Limb (tissue), 2 donors: ENCODE measurements around the gene CD19.
"Not testable (repeated sequence)": the region's sequence is repeated elsewhere in the genome, so short reads cannot be mapped to it uniquely, and the experiment has no call there.

Experiments
- DNase-seq, 2 donors: peaks; one replicate each; pipeline ENCODE4 v3.0.0-alpha.2; 2016; ENCODE audit errors: extremely low spot score in 2 of 2

CD19 gene

DNA sequence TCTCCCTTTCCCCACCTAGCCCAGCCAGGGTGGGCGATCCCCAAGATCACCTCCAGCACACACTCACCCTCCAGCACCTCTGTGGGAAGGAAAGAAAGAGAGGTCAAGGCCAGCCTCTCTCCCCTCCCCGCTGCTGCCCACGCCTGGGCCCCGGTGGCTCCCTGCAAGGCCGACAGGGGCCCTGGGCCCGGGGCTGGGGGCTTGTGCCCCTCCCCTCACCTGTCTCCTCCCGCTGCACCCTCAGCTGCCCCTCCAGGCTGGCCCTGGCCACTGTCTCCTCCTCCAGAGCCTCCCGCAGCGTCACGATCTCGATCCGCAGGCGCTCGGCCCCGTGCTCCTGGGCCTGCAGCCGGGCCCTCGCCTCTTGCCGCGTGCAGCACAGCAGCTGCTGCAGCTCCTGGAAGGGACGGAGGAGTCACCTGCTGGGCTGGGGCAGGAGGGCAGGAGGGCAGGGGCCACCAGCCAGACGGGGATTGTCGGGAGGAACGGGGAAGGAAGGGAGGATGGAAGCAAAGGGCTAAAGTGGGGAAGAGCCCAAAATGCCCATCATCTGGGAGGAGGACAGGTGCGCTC lies 25.9 kb upstream of the CD19 start:
- DNase-seq, result no peak

GRCh38 chr16:28910086-28911031 lies 21.4 kb upstream of the CD19 start:
- DNase-seq, result no peak

GRCh38 chr16:28912558-28912957 lies 19.2 kb upstream of the CD19 start:
- no peak for DNase-seq

DNA sequence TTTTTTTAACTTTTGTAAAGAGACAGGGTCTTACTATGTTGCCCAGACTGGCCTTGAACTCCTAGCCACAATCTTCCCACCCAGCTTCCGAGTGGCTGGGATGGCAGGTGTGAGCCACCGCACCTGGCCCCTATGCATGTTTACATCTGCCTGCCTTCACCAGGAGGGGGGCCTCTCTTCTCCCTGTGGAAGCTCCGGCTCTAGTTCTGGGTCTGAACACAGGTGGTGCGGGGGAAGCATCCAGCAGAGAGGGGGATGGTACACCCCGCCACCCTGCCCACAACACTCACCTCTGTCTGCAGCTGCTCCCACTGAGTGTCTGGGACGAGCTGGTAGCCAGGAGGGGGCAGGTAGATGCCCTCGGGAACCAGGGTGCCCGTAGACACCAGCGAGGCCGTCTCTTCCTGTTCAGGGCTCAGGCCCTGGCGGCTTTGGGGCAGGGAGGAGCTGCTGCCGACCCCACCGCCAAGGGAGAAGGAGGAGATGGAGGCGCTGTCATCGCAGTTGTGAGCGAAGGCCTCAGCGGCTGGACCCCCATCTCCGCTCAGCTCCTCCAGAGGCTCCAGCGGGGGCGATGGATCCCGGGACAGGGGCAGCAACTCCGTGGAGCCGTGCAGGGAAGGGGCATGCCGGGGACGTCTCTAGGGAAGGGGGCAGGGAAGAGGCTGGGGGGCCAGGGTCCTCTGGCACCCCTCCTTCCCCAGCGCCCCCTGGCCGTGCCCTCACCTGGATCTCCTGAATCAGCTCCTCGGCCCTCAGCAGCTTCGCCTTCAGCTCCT lies 17.6 kb upstream of the CD19 start:
- DNase-seq, result no peak

GRCh38 chr16:28915181-28915580 lies 16.6 kb upstream of the CD19 start:
- no peak for DNase-seq

GRCh38 chr16:28917095-28917494 lies 14.7 kb upstream of the CD19 start:
- no peak for DNase-seq

DNA sequence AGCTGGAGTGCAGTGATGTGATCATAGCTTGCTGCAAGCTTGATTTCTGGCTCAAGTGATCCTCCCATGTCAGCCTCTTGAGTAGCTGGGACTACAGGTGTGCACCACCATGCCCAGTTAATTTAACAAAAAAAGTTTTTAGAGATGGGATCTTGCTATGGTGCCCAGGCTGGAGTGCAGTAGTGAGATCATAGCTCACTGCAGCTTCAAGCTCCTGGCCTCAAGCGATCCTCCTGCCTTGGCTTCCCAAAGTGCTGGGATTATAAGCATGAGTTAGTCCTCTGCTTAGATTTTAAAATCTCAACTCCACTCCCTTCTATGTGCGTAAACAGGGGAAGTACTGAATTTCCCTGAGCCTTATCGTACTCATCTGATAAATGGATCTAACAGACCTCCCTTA lies 13.1 kb upstream of the CD19 start:
- no peak for DNase-seq

GRCh38 chr16:28923231-28923587 lies 8.6 kb upstream of the CD19 start:
- no peak for DNase-seq

DNA sequence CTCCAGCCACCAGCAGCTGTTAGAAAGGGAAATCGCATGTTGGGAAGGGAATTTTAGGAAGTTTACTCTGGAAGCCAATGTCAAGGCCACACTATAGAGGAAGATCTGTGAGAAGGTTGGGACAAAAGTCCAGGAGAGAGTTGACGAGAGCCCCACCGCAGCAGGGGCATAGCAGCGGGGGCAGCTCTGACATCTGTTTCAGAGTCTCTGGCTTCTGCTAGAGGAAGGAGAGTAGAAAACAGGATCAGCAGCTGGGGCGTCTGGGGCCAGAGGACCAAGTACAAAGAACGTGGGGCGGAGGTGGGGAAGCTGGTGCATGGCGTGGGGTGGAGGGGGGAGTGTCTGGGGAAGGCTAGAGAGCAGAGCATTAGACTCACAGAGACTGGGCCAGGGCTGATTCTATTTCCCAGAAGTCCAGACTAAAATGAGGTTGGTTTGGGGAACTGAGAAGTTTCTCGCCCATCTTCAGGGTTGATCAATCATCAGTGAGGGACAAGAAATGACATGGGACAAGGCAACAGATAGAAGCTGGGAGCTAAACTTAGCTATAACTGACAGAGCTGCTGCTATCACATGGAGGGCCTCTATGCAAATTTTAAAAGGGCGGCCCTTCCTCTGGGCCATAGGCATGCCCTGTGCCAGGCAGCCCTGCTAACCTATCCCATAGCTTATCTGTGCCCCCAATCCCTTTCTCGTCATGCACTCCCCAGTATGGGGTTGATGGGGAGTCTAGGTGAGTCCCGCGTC lies 7.9 kb upstream of the CD19 start:
- DNase-seq, result no peak

GRCh38 chr16:28924399-28924761 lies 7.4 kb upstream of the CD19 start:
- no peak for DNase-seq

DNA sequence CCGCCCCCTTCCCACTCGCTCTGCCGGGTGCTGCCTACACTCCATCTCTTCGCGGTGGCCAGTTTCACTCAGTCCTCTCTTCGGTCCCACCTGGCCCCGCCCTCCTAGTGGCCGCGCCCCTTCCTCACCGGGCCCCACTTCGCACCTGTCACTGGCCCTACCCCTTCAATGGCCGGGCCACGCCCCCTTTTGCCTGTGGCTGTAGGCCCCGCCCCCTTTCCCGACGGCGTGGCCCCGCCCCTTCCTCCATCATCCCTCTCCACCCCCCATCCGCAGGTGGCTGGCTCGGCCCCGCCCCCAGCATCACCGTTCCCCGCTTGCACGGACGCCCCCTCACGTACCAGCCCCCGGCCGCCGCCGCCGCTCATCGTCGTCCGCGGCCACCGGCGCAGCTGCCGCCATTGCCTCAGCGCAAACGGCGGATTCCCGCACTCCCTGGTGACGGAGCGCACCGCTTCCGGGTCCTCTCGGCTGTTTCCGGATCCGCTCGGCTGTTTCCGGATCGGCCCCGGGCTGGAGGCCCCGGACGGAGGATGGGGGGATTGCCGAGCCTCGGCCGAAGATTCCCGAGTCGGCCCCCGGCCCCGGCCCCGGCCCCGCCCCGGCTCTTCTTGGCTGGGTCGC lies 6.9 kb upstream of the CD19 start, which contains the start of gene RABEP2:
RABEP2 (minus strand) TSS at position 477 of the 624 bp plus-strand sequence; CDS start at position 402, 75 bp downstream.
- peak; percentile 93 to 99 for DNase-seq

DNA sequence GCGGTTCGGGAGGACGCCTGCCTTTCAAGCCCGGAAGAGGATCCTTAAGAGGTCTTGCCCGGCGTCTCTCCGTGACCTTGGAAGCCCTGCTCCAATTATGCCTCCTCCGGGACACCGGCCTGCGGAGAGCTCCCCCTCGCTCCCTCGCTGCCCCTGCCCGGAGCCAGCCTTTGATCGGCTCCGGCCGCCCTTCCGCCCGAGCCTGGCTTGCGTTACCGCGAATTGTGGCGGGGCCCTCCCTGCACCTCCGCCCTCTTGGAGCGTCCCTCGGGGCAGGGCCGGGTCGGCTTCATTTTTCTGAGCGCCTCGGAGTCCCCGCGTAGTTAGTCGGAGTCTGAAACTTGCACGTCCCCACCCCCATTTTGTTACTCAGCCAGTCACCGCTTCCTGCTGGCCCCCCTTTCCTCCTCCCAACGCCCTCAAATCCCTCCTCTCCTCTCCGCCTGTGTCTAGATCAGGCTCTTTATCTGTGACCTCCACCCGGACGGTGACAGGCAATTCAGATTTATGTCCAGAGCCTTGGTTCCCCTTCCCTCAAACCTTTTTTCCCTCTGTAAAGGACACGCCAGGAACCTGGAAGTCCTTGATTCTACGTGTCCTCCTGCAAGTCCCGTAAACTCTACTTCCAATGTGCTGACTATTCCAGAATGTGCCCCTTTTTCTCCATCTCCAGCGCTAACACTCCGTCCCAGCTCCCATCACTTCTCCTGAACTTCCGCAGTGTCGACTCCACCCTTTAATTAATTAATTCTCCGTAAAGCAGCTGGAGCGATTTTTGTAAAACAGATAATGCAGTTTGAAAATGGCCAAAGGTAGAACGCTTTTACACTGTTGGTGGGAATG lies 6.2 kb upstream of the CD19 start:
- DNase-seq, result peak in 1 of 2 donors; percentile 88

GRCh38 chr16:28926284-28926683 lies 5.5 kb upstream of the CD19 start:
- not testable (repeated sequence) for DNase-seq

- no peak for DNase-seq
Measured at GRCh38 chr16:28927815-28928214, 4.0 kb upstream of the CD19 start.

- no peak for DNase-seq
Measured at GRCh38 chr16:28930203-28930602, 1.6 kb upstream of the CD19 start.

- no peak for DNase-seq
Measured at GRCh38 chr16:28930652-28931051, 1.1 kb upstream of the CD19 start.

- DNase-seq, result no peak
Measured at GRCh38 chr16:28932339-28933141, 769 bp downstream of the CD19 start.

- DNase-seq, result no peak
Measured at GRCh38 chr16:28933171-28933570, 1.4 kb downstream of the CD19 start.

DNA sequence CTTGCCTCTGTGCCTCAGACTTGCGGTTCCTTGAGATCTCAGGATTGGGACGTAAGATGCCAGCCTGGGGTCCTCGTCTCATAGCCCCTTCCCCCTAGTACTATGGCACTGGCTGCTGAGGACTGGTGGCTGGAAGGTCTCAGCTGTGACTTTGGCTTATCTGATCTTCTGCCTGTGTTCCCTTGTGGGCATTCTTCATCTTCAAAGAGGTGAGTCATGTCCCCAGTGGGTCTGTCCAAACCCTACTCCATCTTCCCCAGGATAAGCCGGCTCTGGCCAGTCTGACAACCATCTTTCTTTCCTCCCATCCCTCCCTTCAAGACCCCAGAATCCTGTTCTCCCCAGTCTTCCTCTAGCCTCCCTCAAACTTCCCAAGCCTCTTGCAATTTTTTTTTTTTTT lies 3.6 kb downstream of the CD19 start:
- DNase-seq, result no peak
